Fibroblast of upper back skin (primary cell): Measurements from ENCODE around the gene TCP11L1.

Experiments used
- DNase-seq: peaks from one replicate; pipeline ENCODE4 v3.0.0-alpha.2; 2013

TCP11L1 gene, protein sequence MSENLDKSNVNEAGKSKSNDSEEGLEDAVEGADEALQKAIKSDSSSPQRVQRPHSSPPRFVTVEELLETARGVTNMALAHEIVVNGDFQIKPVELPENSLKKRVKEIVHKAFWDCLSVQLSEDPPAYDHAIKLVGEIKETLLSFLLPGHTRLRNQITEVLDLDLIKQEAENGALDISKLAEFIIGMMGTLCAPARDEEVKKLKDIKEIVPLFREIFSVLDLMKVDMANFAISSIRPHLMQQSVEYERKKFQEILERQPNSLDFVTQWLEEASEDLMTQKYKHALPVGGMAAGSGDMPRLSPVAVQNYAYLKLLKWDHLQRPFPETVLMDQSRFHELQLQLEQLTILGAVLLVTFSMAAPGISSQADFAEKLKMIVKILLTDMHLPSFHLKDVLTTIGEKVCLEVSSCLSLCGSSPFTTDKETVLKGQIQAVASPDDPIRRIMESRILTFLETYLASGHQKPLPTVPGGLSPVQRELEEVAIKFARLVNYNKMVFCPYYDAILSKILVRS

GRCh38 chr11:33039274-33040032, at the start of gene TCP11L1:
Gene TCP11L1, plus strand, starts transcription at chr11:33039572. Its CDS starts 4,202 bp downstream, at chr11:33043774.
- DNase-seq = peak; percentile 95

DNA sequence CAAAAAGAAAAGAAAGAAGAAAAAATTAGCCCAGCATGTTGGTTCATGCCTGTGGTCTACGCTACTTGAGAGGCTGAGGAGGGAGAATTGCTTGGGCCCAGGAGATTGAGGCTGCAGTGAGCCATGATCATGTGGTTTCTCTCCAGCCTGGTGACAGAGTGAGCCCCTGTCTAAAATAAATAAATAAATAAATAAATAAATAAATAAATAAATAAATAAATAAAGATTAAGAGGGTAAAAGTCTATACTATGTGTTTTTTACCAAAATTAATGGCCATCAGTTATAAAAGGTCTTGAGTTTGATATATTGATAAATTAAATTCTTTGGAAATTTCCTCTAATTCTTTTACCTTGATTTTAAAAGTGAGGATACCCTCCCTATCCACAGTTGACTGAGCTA, 48.9 kb upstream of the TCP11L1 start:
- no peak for DNase-seq

DNA sequence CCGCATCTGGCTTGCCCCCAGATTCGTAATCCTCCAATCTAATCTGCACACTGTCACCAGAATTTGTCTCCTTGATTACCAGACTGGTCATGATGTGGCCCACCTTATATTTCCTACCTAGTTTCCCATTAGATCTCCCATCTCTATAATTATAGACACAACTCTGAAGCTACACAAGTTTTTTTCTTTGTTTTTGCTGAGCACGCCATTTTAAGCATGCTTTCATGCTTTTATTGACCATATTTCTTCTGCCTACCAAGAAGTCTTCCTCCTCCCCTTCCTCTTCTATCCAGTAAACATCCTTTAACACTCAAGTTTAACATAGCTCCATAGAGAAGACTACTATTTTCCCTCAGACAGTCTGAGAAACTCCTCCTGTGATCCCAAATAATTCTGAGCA, 47.9 kb upstream of the TCP11L1 start:
- DNase-seq = no peak

- DNase-seq = no peak
These were observed 47.5 kb upstream of the TCP11L1 start for GRCh38 chr11:32991898-32992297.

DNA sequence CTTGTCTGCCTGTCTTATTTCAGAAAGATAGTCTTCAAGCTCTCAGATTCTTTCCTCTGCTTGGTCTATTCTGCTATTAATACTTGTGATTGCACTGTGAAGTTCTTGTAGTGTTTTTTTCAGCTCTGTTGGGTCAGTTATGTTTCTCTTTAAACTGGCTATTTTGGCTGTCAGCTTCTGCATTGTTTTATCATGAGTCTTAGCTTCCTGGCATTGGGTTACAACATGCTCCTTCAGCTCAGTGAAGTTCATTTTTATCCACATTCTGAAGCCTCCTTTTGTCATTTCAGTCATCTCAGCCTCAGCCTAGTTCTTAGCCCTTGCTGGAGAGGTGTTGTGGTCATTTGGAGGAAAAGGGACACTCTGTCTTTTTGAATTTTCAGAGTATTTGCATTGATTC, 39.2 kb upstream of the TCP11L1 start:
- DNase-seq = peak; percentile 88

DNA sequence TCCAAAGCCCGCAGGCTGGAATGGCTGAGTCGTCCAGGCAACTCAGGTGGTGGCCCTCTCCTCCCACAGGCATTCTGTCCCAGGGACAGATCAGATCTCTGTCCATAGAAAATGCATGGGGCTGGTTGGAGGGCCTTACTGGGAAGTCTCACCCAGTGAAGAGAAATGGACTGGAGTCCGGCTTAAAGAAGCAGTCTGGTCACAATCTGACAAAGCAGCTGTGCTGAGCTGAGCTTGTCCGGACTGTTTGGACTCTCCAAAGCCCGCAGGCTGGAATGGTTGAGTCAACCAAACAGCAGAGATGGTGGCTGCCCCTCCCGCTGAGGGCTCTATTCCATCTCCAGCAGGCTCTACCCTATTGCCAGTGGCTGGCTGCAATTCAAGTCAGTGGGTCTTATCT, 38.1 kb upstream of the TCP11L1 start:
- no peak for DNase-seq

DNA sequence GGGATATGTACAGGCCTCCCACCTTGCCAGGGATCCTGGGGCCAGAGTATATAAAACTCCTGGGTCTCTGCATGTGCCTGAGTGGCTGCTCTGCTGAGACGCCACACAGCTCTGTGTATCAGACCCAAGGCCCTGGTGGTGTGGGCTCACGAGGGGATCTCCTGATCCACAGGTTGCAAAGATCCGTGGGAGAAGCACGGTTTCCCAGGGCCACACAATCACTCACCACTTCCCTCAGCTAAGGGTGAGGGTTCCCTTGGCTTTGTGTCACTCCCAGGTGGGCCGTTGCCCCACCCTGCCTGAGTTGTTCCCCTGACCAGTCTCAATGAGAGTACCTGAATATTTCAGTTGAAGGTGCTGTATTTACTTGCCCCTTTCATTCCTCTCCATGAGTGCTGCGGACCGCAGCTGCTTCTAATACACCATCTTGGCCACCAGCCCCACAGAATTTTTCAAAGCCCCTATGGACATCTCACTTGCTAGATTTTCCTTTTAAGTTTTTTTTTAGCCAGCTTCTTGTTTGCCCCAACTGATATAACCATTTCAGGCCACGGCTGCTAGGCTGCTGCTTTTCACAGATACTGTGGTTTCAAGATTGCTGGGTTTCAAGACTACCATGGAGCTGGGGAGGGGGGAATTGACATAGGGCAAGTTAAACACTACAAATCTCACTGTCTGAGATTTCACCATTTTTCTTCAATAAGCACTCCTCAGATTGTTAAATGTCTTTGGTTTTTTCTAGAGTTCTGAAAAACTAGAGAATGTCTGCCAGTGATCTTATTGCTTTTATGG, 37.4 kb upstream of the TCP11L1 start:
- DNase-seq = no peak

- DNase-seq = no peak
These were observed 34.2 kb upstream of the TCP11L1 start for GRCh38 chr11:33005175-33005574.

- no peak for DNase-seq
These were observed 33.4 kb upstream of the TCP11L1 start for GRCh38 chr11:33006010-33006409.

- no peak for DNase-seq
These were observed 25.6 kb upstream of the TCP11L1 start for GRCh38 chr11:33013755-33014154.

GRCh38 chr11:33015621-33016551, 23.5 kb upstream of the TCP11L1 start, which contains the start of gene DEPDC7:
Gene DEPDC7, plus strand, starts transcription at chr11:33015878. Its CDS starts 78 bp downstream, at chr11:33015956.
- DNase-seq = peak; percentile 90

- no peak for DNase-seq
These were observed 22.7 kb upstream of the TCP11L1 start for GRCh38 chr11:33016654-33017053.

DNA sequence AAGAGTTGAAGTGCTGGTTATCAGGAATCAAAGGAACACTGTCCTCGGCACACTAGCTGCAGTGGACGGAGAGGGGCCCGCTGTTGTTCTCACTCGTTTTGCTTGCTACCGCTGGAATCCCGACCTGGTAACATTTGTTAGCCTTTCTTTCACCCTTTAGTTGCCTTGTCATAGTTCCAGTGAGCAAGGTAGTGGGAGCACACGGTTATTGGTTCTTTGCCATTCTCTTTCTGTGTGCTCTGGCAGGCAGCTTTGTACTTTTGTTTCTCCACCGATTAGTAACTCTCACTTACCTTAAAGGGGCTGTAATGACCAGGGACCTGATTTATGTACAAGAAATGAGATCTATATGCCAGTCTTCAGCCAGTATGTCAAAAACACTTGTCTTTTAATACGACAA, 21.9 kb upstream of the TCP11L1 start:
- DNase-seq = no peak

- no peak for DNase-seq
These were observed 21.4 kb upstream of the TCP11L1 start for GRCh38 chr11:33017965-33018364.

DNA sequence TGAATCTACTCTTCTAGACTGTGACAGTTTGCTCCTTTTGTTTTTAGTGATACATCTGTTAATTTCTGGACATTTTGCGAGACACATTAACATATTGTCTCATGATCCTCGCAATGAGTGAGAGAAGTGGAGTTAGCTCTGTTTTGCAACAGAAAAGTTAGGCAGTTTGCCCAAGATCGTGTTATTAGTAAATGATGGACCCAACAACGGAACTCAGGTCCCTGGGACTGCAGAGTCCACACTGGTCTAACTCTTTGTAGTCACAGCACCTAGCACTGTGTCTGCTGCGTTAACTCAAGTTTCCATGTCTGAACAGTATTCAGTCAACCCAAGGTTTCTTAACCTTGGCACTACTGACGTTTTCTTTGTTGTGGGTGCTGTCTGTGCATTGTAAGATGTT, 20.5 kb upstream of the TCP11L1 start:
- DNase-seq = no peak

DNA sequence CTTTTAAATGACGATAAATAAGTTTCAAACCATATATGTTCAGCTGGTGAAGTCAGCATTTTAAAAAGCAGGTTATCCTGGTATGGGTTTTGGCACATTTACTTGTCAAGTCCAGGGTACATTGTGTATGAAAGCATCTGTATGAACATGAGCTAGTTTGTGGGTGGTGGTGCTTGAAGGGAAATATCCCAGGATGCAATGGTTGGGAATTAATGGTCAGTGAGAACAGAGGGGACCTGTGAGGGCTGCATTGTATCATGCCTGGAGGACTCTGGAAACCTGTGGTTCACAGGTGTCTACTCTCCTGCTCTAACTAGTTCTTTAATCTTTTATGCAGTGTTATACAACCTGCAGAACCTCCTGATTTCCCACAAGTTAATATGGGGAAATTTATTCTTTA, 17.9 kb upstream of the TCP11L1 start:
- DNase-seq = no peak

DNA sequence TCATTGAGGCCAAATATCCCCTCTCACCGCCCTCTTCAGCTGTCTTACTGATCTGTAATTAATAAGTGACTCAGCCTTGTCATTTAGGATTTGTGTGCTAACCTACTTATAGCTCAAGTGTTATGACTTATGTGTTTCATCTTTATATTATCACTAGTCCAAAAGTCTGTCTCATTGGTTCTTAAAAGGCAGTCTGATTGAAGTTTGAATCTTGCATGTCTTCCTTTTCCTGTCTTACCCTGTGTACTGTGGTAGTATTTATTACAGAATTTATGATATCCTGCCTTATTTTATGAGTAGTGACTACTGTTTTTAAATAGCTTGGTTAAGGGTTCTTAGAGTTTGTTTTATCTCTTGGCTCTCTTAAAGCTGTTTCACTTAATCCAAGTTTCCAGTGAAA, 17.4 kb upstream of the TCP11L1 start:
- DNase-seq = no peak

- no peak for DNase-seq
These were observed 14.0 kb upstream of the TCP11L1 start for GRCh38 chr11:33025339-33025722.

GRCh38 chr11:33027233-33027632, 12.1 kb upstream of the TCP11L1 start:
- no peak for DNase-seq

DNA sequence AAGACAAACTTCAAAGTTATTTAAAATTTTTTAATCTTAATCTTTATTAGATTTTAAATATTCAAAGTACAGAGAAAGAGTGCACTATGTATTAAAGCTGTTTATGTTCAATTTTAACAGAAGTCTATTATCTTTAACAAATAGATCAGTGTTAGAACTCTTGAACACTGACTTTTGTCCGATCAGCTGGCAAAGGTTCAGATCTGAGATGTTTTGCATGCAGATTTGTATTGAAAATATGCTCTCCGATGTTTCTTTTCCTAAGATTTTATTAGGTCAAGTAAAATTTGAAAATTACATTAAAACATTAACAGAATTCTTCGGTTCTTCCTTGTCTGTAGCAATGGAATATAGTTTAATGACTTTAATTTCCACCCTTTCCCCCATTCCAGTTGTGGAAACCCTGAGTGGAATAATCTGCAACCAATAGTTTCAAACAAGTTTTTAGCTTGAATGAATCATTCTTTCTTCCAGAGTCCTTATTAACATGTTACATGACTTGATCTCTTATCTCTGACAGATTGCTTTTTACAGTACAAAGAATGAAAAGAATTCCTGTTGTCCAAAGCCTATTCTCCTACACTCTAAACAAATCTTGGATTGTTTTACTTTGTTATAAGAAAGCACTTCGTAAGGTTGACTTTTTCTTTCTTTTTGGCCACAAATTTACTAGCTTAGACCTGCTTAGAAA, 11.4 kb upstream of the TCP11L1 start:
- DNase-seq = peak; percentile 23

- DNase-seq = no peak
These were observed 10.8 kb upstream of the TCP11L1 start for GRCh38 chr11:33028537-33028914.
